T-helper 1 cell treated with Interleukin-12 subunit alpha and Interleukin-12 subunit beta and Interleukin-4 antibody, amounts not matched to agents 30 ng/mL and 1 ng/mL, for 36 hours (primary cell): Measurements from ENCODE around the gene NTNG1. TPM values are rescaled to one million over a fixed set of nuclear protein-coding genes. Genes with fewer than 3 reads are reported as not detected.

Experiments used
- total RNA-seq: library from RNA; stranded (reverse); gene quantifications from 2 replicates; pipeline ENCODE4 v1.2.3, GENCODE V29; 2022

The NTNG1 gene
- total RNA-seq, 1 donor from 2014 or later = not detected

Other genes with a start within 250 kb of the NTNG1 start
- gene PRMT6, start 84.4 kb upstream of the NTNG1 start, total RNA-seq = 17.2 and 17.7 TPM in 2 replicates